GM19035 (cell line): ENCODE results near the gene ADH1B.
"Not testable (repeated sequence)": the region's sequence is repeated elsewhere in the genome, so short reads cannot be mapped to it uniquely, and the experiment has no call there.

Experiments used
- ATAC-seq: cut with Tn5 transposase; IDR thresholded peaks from one replicate; pipeline ENCODE4 v1.9.1; 2021; ENCODE audit not compliant: unreplicated experiment

ADH1B gene

DNA sequence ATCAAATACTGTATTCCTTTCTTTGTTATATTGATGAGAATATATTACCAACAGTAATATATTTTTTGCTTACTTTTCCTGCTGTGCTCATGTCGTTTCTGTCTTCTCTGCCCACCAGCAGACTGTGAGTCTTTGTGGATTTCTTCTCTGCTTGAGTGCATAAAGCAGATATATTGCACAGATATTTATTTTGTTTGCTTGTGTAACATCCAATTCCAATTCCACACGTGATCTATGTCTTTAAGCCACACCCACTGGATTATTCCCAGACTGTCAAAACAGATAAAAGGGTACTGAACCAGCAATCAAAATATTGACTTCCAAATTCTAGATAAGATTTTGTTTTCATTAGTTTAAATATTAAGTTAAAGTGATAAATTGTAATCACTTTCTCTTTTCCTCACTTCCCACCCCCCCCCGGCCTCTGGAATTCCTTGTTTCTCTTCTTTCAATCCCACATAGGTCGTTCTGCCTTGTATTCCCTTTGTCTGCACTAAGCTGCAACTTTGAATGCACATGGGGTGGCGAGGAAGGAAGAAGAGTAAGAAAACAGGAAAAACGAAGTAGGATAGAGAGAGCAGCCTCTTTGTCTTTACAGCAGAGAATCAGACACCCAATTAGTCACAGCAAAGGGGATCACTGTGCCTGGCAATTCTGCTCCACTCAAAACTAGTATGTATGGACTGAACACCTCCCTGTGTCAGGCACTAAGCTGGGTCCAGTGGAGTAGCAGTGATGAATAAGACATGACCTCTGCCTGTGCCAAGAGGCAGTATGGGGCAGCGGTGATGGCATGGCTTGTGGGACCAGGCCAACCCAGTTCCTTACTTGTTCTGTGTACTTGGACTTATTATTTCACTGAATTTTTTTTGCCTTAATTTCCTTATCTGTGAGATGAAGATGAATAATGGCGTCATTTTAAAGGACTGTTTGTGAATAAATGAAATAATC is at the start of gene ADH1B:
ADH1B (minus strand) TSS at position 161 of the 951 bp plus-strand sequence; CDS start at position 91, 70 bp downstream.
- no peak for ATAC-seq

DNA sequence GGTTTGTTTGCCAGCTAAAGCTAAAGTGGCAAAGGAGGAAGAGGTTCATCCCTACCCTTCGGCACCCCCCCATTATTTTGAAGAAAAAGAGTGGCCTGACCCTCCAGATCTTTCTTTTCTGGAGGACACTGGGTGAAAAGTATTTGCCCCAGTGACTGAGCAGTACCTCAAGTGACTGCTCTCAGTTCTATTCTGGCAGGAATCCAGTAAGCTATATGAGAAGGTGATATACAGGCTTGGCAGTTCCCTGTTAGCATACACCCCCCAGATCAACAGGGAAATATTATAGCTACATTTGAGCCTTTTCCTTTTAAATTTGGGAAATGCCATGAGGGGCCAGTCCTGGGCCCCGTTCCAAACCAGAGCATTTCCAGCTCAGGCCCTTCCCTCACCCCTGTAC is 46.6 kb upstream of the ADH1B start:
- not testable (repeated sequence) for ATAC-seq

DNA sequence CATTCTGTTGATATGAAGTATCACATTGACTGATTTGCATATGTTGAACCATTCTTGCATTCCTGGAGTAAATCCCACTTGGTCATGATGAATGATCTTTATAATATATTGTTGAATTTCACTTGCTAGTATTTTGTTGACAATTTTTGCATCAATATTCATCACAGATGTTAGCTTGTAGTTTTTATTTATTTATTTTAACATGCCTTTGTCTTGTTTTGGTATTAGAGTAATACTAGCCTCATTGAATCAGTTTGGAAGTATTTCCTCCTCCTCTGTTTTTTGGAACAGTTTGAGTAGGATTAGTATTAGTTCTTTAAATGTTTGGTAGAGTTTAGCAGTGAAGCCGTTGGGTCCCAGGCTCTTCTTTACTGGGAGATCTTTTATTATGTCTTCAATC is 45.3 kb upstream of the ADH1B start:
- ATAC-seq: no peak

DNA sequence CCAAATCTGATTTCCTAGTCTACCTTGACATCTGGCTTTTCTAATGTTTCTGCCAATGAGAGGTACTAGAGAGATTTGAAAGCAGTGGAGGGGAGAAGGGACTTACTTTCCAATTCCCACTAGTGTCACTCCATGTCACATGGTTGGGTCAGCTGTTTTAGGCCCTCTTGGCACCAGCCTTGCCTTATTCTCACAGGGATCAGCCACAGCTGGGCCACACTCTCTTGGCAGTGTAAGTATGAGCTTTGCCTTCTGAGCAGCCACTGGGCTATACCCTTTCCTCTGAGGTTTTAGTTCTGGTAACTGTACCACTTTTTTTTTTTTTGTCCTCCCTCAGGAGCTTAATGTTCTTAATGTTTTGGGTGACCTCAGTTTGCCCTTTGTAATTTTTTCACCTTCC is 41.6 kb upstream of the ADH1B start:
- ATAC-seq: no peak

DNA sequence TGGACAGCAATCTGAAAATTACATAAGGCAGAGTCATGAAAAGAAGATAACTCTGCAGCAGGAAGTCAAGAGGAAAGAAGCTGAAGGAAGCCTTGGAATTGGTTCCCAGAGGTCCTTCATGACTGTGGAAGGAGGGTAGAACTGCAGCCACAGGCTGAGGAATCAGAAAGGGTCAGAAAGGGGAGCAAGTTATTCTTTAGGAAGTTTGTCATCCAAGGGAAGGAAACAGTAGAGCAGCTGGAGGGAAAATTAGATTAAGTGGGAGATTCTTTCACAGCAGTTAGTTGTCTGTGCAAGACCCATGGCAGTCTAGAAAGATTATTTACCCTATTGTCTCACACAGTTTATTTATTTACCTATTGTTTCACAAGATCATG is 40.7 kb upstream of the ADH1B start:
- no peak for ATAC-seq

DNA sequence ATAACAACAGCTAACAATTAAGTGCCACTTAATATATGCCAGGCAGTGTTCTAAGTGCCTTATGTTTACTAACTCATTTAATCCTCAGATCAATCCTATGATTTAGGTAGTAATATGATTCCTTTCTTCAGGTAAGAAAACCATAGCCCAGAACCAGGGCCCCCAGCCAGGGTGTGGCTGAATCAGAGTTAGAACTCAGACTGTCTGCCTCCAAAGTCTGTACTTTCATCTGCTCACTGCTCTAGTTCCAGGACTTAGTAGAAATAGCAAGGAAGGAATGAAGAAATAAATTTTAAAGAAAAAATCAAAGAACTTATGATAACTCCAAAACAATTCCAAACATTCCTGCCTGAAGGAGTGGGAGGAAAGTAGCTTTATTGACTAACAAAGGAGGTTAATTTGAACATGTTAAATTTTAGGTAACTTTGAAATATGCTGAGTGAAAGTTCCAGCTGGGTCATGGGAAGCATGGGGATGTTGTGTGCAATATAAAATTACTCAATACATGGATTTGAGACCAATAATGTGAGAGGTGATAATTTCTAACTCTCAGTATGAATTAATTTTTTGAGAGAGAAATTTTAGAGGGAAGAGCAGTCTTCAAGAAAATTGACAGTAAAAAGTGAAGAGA is 40.2 kb upstream of the ADH1B start:
- ATAC-seq: no peak

DNA sequence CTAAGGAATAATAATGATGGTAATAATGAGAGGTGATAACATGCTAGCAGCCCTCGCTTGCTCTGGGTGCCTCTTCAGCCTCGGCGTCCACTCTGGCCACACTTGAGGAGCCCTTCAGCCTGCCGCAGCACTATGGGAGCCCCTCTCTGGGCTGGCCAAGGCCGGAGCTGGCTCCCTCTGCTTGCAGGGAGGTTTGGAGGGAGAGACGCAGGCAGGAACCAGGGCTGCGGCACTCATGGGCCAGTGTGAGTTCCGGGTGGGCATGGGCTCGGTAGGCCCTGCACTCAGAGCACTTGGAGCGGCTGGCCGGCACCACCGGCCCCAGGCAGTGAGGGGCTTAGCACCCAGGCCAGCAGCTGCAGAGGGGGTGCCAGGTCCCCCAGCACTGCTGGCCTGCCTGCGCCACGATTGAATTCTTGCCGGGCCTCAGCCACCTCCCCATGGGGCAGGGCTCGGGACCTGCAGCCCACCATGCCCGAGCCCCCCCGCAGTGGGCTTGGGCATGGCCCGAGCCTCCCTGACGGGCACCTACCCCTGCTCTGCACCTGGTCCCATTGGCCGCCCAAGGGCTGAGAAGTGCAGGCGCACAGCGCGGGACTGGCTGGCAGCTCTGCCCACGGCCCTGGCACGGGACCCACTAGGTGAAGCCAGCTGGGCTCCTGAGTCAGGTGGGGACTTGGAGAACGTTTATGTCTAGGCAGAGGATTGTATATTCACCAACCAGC is 38.4 kb upstream of the ADH1B start:
- no peak for ATAC-seq

DNA sequence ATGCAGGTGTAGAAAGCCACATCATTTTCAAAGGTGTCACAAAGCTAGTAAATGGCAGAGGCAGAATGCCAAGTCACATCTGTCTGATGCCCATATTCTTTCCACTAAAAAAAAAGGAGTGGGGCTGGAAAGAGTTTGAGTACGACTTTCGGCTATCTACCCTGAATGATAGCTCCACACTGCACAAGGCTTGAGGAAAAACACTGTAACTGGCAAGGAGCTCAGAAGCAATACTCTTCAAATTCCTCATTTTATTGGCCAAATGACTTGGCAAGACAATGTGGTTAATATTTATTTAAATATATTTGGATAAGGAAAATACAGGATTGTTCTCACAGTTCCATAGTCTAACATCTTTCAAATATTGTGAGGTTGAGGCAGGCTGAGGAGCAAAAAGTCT is 36.7 kb upstream of the ADH1B start:
- no peak for ATAC-seq

DNA sequence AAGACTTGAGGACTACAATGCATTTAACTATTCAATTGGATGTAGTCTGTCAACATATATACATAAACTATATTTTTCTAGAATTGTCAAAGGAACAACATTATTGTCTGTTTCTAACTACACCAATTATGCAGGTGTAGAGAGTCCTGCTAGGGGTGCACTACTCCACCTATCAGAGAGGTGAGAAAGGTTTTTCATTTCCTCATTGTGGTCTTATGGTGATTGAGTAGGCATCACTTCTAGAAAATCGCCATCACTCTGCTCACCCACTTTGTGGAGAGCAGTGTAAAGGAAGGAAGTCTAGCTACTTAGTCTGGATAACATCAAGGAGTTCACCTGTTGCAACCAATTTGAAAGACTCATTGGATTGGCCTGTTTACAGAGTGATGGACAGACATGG is 35.8 kb upstream of the ADH1B start:
- peak; percentile 49 for ATAC-seq

DNA sequence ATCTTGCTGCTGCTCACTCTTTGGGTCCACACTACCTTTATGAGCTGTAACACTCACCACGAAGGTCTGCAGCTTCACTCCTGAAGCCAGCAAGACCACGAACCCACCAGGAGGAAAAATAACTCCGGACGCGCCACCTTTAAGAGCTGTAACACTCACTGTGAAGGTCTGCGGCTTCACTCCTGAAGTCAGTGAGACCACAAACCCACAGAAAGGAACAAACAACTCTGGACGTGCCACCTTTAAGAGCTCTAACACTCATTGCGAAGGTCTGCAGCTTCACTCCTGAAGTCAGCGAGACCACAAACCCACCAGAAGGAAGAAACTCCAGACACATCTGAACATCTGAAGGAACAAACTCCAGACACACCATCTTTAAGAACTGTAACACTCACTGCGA is 34.9 kb upstream of the ADH1B start:
- not testable (repeated sequence) for ATAC-seq

DNA sequence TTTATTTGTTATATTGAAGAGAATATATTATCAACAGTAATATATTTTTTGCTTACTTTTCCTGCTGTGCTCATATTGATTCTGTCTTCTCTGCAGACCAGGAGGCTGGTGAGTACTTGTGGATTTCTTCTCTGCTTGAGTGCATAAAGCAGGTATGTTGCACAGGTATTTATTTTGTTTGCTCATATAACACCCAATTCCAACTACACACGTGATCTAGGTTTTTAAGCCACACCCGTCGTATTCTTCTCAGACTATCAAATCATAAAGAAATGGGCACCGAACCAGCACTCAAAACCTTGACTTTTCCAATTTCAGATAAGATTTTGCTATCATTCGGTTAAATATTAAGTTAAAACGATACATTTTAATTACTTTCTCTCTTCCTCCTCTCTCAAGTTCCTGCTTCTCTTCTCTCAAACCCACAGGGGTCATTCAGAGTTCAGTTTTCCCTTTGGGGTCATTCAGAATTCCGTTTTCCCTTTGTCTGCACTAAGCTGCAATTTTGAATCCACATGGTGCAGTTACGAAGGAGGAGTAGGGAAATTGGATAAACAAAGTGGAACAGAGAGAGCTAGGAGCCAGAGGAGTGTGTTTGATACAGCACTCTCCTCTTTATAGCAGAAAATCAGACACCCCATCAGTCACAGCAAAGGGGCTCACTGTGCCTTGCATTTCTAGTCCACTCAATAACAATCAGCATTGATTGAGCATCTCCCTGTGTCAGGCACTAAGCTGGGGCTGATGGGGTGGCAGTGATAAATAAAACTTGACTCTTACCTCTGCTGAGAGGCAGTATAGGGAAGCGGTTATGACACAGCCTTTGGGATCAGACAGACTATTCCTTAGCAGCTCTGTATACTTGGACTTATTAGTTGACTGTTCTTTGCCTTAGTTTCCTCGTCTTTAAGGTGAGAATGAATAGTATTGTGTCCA is 31.7 kb upstream of the ADH1B start, which contains the start of gene ADH1C:
ADH1C (minus strand) TSS at position 145 of the 936 bp plus-strand sequence; CDS start at position 74, 71 bp downstream.
- ATAC-seq: no peak

DNA sequence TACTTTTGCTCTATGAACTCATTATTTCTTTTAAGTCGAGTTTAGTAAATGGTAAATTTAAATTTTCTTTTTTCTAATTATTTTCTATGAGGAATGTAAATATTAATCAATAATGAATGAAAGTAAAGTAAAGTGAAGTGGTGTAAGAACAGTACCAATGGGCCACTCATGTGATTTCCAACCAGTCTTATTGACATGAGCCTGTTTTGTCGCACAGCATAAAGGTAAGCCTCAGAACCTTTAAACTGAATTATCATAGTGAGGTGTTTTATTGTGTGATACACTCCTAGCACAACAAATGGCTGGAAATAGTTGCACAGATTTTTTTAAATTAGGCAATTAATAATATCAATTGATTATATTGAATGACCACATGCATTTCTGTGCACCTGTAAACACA is 30.3 kb upstream of the ADH1B start:
- ATAC-seq: no peak

DNA sequence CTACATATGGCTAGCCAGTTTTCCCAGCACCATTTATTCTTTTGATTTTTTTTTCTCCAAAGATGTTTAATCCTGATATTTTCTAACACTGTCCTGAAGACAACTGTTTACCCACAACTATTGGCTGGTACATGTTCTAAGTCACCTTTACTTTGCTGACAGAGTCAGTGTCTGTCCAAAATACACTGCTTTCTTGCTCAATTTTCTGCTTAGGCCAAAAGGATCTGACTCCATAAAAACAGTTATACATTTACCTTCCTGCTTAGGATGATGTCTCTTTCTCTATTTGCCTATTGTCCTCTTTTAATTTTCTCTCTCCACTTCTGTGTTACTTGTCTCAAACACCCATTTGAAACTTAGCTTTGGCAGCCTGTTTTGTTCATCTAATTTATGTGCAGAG is 28.1 kb upstream of the ADH1B start:
- ATAC-seq: no peak

DNA sequence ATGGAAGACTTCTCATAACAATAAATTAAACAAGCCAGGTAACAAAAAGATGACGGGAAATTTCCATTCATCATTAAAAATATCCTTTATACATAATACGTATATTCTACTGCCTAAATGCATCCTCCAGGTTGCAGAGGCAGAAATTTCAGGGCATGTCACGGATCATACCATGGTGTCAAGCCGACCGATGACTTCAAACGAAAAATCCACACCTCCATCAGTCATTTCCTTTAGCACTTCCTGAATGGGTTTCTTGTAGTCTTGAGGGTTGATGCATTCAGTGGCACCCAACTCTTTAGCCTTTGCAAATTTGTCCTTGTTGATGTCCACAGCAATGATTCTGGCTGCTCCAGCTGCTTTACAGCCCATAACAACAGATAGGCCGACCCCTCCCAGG is 21.4 kb upstream of the ADH1B start:
- not testable (repeated sequence) for ATAC-seq

DNA sequence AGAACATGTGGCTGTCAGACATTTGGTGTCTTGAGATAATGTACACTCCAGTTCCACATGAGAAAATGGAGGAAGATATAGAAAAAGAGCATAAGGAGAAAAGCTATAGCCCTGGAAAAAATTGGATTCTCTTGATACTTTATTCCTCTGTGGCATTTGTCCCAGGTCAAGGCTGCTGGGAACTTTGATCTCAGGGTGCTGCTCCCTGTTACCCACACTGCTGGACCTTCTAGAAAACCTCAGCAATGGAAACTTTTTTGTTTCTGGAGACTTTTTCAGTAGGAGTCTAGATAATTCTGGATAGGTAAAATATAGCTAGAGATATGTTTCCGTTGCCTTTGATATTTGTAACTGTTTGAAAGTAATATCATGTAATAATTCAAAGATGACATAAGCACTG is 20.2 kb upstream of the ADH1B start:
- no peak for ATAC-seq

DNA sequence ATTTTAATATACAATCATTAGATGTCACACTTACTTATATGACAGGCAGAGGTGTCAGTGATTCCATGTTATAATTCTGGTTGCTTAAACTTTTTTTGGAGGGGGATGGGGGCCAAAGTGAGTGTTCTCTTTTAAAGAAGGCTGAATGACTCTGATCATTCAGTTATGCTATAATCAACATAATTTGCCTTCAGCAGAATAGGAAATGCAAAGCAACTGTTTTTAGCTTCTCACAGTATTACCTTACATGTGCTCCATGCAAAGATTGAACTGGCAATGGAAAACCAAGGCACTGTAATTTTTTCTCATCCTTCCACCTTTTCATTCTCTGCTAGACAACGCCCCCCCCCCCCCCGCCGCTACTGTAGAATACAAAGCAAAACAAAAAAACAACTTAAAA is 18.0 kb upstream of the ADH1B start:
- no peak for ATAC-seq

DNA sequence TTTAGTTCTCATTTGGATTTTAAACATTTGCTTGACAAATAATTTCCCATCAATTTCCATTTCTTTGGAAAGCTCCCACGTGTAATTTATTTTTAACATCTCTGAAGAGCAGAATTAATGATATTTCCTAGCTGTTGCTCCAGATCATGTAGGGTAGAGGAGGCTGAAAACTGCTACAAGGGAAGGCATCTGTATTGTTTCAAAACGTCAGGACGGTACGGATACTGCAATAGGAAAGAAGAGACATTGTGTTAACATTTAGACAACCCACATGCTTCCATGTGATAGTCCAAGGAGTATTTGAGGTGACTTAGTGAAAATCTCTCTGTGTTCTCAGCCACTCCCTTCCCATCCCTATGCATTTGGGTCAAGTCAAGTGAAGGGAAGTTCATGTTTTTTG is 15.4 kb upstream of the ADH1B start:
- no peak for ATAC-seq

DNA sequence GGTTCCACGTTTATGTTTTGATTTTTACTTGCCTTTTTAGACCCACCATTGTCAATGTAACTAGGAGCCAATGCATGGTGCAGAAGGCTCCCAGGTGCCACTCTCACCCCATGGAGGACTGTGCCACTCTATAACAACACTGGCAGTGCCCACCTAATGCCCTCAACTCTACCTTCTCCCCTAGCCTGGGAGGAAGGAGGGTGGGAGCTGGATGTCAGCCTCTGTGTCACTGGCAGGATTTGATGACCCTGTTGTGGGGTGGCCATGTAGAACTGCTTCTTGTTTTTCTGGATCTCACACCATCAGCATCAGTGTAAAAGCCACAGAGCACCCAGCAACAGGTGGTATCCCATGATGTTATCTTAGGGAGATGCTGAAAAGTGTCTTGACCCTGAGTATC is 13.7 kb upstream of the ADH1B start:
- no peak for ATAC-seq

DNA sequence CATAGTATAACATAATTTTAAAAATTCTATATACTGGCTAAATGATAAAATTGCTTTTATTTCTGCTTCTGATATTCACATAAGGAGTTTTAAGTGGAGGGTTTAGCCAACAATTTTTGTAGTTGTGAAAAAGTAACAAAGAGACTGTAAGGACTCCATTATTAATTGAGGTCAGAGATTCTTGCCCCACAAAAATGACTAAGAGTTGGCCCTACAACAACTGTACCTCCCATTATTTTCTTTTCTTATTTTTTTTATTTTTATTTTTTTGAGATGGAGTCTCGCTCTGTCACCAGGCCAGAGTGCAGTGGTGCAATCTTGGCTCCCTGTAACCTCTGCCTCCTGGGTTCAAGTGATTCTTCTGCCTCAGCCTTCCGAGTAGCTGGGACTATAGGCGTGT is 9.4 kb upstream of the ADH1B start:
- no peak for ATAC-seq

DNA sequence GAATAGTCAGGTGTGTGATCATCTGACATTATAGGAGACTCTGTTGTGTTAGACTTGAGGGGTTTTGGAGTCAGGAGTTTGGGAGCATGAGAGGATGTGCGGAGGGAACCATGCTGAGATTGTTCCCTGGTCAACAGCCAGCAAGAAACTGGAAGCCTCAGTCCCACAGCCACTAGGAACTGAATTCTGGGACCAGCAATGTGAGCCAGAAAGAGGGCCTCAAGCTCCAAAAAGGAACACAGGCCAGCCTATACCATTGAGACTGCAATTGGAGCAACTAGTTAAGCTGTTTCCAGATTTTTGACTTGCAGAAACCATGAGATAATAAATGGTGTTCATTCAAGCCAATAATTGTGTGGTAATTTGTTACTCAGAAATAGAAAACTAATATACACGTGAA is 8.7 kb upstream of the ADH1B start:
- ATAC-seq: no peak

DNA sequence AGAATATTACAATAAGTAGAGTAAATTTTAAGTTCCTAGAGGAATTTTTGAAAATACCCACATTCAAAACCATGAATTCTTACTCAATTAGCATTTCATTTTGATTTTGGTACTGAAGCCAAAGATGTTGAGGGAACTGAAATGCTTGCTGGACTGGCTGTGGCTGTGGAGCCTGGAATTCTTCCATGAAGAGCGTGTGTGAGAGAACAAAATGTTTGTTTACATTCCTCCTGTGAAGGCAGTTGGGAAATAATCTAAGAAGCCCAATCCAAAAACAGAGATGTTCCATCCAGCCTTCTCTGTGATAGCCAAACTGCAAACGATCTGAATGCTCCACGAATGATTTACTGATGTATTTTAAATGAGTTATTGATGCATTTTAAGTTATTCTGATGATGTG is 3.8 kb upstream of the ADH1B start:
- no peak for ATAC-seq
